Measurements from ENCODE around the gene CAMKK2.

DNA sequence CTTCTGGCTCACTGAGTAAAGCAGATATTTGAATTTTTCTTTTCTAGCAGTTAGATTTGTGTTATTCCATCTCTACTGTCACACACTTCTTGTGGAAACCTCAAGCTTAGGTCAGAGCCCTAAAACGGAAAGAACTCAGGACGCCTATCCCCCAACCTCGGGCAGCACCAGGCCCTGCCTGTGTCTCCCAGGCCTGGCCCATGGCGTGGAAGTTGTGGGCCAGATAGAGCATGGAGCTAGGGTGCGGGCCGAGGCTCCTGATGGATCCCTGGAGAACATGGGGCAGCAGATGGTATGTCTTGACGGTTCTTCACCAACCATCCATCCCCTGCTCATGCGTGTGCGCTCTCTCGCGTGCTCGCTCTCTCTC lies 66.0 kb downstream of the CAMKK2 start:
- TF ChIP-seq EZH2 (IDR thresholded peaks at IDR 0.05; ENCODE audit: insufficient read depth, poor library complexity, severe bottlenecking) (no peak), EZH2phosphoT487 (IDR thresholded peaks at IDR 0.05; ENCODE audit: insufficient read depth, low read depth) (no peak)
